GM19025 (cell line): ENCODE results near the gene FMO1.
"Not testable (repeated sequence)": the region's sequence is repeated elsewhere in the genome, so short reads cannot be mapped to it uniquely, and the experiment has no call there.

Source experiments
- ATAC-seq: cut with Tn5 transposase; IDR thresholded peaks from one replicate; pipeline ENCODE4 v1.9.1; 2021; ENCODE audit warnings: mild to moderate bottlenecking, low read depth, moderate library complexity; ENCODE audit not compliant: unreplicated experiment

Gene FMO1

GRCh38 chr1:171277534-171277933 is 29.2 kb downstream of the FMO1 start:
- ATAC-seq: no peak

GRCh38 chr1:171279234-171279633 is 30.9 kb downstream of the FMO1 start:
- ATAC-seq: no peak

DNA sequence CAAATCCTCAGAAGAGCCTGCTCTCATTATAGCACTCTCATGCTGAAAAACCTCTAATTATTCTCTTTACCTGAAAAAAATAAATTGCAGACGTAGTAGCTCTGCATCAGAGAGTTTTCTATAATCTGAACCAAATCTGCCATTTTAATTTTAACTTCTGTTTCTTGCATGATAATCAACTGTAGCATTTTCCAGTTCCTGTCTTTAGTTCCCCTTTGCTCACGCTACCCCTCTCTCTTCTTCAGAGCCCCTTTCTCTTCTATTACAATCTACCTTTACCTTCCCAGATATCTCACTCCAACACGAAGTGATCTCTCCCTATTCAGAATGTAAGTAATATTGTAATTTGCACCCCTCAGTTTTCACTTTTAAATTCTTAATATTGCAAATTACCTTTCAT is 31.4 kb downstream of the FMO1 start:
- no peak for ATAC-seq

DNA sequence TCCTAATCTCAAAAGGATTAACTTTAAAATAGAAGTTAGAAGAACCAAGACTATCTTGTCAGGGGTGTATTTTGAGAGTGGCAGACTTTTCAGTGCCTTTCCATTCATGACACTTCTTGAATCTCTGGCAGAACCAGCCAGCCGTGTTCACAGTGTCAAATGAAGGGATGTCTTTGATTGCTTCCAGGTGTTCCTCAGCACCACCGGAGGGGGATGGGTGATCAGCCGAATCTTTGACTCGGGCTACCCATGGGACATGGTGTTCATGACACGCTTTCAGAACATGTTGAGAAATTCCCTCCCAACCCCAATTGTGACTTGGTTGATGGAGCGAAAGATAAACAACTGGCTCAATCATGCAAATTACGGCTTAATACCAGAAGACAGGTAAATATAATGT is 32.3 kb downstream of the FMO1 start:
- ATAC-seq: no peak

- no peak for ATAC-seq
Observed at GRCh38 chr1:171286032-171286705, 37.9 kb downstream of the FMO1 start.

- no peak for ATAC-seq
Observed at GRCh38 chr1:171290621-171291020, 42.3 kb downstream of the FMO1 start.

GRCh38 chr1:171292799-171293198 is 44.5 kb downstream of the FMO1 start:
- ATAC-seq: no peak

- ATAC-seq: not testable (repeated sequence)
Observed at GRCh38 chr1:171295383-171295782, 47.1 kb downstream of the FMO1 start.

GRCh38 chr1:171295821-171296220 is 47.5 kb downstream of the FMO1 start:
- no peak for ATAC-seq

DNA sequence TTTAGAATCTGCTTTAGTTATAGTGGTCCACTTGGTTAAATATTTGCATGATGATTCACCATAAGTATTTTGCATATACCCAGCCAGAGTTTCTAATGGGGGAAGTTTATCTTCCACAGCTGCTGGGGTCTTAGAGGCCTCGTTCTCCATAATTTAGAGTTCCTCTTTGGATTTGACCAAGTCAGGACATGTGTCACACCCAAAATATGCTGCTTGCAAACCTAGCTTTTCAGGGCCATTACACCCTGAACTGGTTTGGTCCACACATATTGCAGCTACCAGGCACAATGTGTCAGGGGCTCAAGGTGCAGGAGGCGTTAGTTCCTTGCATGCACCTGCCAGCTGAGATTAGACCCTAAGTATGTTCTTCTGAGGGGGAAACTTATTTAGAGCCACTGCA is 48.6 kb downstream of the FMO1 start:
- ATAC-seq: no peak

DNA sequence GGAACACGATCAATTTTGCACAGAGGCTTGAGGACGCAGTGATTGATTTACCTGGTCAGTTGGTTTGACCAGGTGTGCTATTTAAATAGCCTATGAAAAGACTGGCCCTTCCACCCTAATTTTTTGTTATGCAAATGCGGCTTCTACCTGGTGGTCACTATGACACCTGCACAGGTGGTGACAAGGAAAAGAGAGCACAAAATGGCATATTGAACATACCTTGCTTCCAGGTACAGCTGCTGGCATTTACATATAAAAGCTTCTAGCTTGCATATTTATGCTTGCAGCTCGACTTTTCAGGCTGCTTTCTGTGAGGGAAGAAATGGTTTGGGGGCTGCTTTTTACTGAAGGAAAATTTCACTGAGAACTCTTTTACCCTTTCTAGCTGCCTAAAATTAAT is 50.4 kb downstream of the FMO1 start:
- ATAC-seq: no peak

DNA sequence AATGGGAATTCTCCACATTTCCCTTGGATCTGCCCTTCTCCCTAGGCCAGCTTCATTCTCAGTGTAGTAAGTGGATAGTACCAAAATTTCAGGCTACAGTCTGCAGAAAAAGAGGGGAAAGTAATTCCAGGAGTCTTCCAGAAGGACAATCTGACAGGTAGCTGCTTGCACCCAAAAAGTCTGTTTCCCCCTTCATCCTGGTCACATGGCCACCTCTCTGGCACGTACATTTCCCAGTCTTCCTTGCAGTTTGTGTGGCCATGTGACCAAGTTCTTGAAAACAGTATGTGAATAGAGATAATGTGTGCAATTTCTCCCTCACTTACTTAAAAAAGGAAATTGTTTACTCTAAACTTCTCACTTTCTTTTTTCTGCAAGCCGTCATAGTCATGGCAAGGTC is 51.0 kb downstream of the FMO1 start:
- no peak for ATAC-seq

- no peak for ATAC-seq
Observed at GRCh38 chr1:171300401-171300800, 52.1 kb downstream of the FMO1 start.

- ATAC-seq: no peak
Observed at GRCh38 chr1:171310661-171311087, 62.4 kb downstream of the FMO1 start.

DNA sequence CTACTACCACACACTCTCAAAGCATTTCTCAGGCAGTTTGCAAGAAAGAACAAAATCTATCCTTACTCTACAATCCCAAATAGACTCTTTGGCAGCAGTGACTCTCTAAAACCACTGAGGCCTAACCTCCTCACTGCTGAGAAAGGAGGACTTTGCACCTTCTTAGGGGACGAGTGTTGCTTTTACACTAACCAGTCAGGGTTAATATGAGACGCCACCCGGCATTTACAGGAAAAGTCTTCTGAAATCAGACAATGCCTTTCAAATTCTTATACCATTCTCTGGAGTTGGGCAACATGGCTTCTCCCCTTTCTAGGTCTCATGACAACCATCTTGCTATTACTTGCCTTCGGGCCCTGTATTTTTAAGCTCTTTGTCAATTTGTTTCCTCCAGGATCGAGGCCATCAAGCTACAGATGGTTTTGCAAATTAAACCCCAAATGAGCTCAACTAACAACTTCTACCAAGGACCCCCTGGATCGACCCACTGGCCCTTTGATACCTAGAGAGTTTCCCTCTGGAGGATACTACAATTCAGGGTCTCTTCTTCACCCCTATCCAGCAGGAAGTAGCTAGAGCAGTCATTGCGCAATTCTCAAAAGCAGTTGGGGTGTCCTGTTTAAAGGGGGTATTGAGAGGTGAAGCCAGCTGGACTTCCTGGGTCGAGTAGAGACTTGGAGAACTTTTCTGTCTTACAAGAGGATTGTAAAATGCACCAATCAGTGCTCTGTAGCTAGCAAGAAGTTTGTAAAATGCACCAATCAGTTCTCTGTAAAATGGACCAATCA is 63.7 kb downstream of the FMO1 start:
- ATAC-seq: no peak

- ATAC-seq: peak; percentile 34
Observed at GRCh38 chr1:171313319-171313834, 65.1 kb downstream of the FMO1 start.

DNA sequence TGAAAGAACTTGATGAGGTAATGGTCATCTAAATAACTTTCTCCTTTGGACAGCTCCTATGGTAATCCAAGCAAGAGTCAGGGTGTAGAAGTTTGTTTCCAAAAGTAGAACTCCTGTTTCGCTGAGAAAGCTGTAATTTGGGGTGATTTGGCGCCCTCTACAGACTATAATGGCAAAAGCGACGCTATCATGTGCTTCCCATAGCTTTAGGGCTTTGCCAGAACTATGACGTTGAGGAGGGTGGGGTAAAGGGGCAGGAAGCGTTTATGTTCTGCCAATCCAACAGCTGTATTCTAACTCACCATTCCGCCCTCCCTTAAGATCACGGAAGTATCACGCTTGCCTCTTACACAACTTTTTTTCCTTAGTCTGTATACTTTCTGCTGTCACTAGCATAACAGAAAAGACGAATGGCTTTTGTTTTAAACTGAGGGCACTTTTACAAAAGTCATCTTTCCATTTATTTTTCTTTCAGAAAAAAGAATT is 65.6 kb downstream of the FMO1 start, which contains the start of gene FMO4:
FMO4 (plus strand) TSS at position 349 of the 486 bp plus-strand sequence. CDS start 5,643 bp downstream, outside the sequence.
- ATAC-seq: peak; percentile 100

DNA sequence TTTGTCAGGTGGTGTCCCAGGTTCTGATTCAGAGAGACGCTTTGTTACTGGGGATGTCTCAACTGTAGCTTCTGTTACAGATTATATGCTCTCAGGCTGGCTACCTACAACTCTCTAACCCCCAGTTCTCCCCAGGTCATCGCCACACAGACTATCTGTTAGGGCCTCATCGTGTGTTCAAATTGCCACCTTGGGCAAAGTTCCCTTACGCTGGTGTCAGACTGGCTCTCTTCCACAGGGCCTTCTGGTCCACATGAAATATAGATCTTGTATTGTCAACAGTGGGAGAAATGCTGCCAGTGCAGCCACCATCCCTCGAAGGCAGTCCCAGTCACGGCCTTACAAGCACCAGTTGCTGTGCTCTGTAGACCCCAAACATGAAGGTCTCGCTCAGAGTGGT is 81.0 kb downstream of the FMO1 start:
- no peak for ATAC-seq

GRCh38 chr1:171334024-171334640 is 85.8 kb downstream of the FMO1 start:
- no peak for ATAC-seq
